ENCODE measurements around the gene SBF2.

SBF2 gene

GRCh38 chr11:9838961-9839360 is 455.1 kb downstream of the SBF2 start:
- no peak for DNase-seq

- no peak for DNase-seq
Measured at GRCh38 chr11:9838229-9838628, 455.8 kb downstream of the SBF2 start.

- DNase-seq, result no peak
Measured at GRCh38 chr11:9834291-9834690, 459.7 kb downstream of the SBF2 start.

- no peak for DNase-seq
Measured at GRCh38 chr11:9831122-9831521, 462.9 kb downstream of the SBF2 start.

- DNase-seq, result no peak
Measured at GRCh38 chr11:9827708-9828107, 466.3 kb downstream of the SBF2 start.

- DNase-seq, result no peak
Measured at GRCh38 chr11:9826390-9826789, 467.6 kb downstream of the SBF2 start.

GRCh38 chr11:9825895-9826294 is 468.1 kb downstream of the SBF2 start:
- no peak for DNase-seq

- DNase-seq, result no peak
Measured at GRCh38 chr11:9825315-9825714, 468.7 kb downstream of the SBF2 start.

- no peak for DNase-seq
Measured at GRCh38 chr11:9823887-9824385, 470.1 kb downstream of the SBF2 start.

- no peak for DNase-seq
Measured at GRCh38 chr11:9823439-9823838, 470.6 kb downstream of the SBF2 start.

- no peak for DNase-seq
Measured at GRCh38 chr11:9821008-9821752, 472.8 kb downstream of the SBF2 start.

- DNase-seq, result no peak
Measured at GRCh38 chr11:9820260-9820659, 473.8 kb downstream of the SBF2 start.

- no peak for DNase-seq
Measured at GRCh38 chr11:9817191-9817590, 476.8 kb downstream of the SBF2 start.

GRCh38 chr11:9815486-9816136 is 478.4 kb downstream of the SBF2 start:
- no peak for DNase-seq

GRCh38 chr11:9814108-9814507 is 479.9 kb downstream of the SBF2 start:
- no peak for DNase-seq

- DNase-seq, result no peak
Measured at GRCh38 chr11:9808943-9809342, 485.1 kb downstream of the SBF2 start.

GRCh38 chr11:9806946-9807687 is 486.9 kb downstream of the SBF2 start:
- DNase-seq, result no peak

- DNase-seq, result no peak
Measured at GRCh38 chr11:9804419-9804902, 489.6 kb downstream of the SBF2 start.

GRCh38 chr11:9803685-9804418 is 490.2 kb downstream of the SBF2 start:
- DNase-seq, result no peak

- no peak for DNase-seq
Measured at GRCh38 chr11:9802291-9802861, 491.6 kb downstream of the SBF2 start.

- DNase-seq, result no peak
Measured at GRCh38 chr11:9799886-9800285, 494.1 kb downstream of the SBF2 start.

- DNase-seq, result no peak
Measured at GRCh38 chr11:9797300-9797699, 496.7 kb downstream of the SBF2 start.
